ENCODE results near the gene HOXB6. TPM values are rescaled to one million over a fixed set of nuclear protein-coding genes. Genes with fewer than 3 reads are reported as not detected.

The HOXB6 gene
- total RNA-seq, 1 experiment from 2014 or later: 196 TPM

- TF ChIP-seq, protein P1, sequence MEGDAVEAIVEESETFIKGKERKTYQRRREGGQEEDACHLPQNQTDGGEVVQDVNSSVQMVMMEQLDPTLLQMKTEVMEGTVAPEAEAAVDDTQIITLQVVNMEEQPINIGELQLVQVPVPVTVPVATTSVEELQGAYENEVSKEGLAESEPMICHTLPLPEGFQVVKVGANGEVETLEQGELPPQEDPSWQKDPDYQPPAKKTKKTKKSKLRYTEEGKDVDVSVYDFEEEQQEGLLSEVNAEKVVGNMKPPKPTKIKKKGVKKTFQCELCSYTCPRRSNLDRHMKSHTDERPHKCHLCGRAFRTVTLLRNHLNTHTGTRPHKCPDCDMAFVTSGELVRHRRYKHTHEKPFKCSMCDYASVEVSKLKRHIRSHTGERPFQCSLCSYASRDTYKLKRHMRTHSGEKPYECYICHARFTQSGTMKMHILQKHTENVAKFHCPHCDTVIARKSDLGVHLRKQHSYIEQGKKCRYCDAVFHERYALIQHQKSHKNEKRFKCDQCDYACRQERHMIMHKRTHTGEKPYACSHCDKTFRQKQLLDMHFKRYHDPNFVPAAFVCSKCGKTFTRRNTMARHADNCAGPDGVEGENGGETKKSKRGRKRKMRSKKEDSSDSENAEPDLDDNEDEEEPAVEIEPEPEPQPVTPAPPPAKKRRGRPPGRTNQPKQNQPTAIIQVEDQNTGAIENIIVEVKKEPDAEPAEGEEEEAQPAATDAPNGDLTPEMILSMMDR (IDR thresholded peaks at IDR 0.05): no peak
Measured at GRCh38 chr17:48612854-48613691, 8.3 kb upstream of the HOXB6 start (continued).

DNA sequence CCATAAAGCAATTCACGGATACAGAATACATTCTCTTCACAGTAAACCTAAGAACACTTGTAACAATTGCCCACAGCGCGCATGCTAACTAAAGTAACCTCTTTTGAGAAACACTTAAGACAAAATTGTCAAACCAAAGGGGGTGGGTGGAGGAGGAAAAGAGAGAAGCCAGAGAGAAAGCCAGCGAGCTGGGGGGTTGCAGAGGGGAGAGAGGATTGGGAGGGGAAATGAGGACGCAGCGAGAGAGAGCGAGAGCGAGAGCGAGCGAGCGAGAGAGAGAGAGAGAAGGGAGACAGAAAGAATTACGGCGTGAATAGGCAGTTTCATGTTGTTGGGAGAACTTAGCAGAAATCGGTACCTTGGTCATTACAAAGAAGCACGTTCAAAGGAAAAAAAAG is 7.7 kb upstream of the HOXB6 start:
- in situ Hi-C loops (cut with HindIII; ENCODE audit: low pct_unique_long_range_greater_than_20kb, low sequenced_read_pairs): no loop called here
- Histone ChIP-seq H3K27ac (ENCODE audit: low read length) (peak overlapping the region; percentile 99), H3K4me1 (ENCODE audit: control insufficient read depth, insufficient read depth, low read length) (peaks cover 49% of the 10 kb centered on the region), H3K36me3 (ENCODE audit: control insufficient read depth, insufficient read depth, low read length) (peaks cover under 1% of the 10 kb centered on the region), H3K4me3 (ENCODE audit: low read depth in 2 of 2, low read length in 2 of 2) (peak overlapping the region; percentile 68 to 71), H3K9me3 (ENCODE audit: control insufficient read depth, insufficient read depth, low read depth, low read length) (no peaks in the 10 kb centered on the region), H3K27me3 (ENCODE audit: control insufficient read depth, insufficient read depth, low read length) (no peaks in the 10 kb centered on the region)
- no TSS peak for BruUV-seq (replicated peaks)
- ChIA-PET POLR2A (interaction anchor here (0.6 to 1.1 kb wide), 4 partner anchors 11 to 52 kb away, joined by 3 to 4 read pairs (median 4); no protein-coding TSS in a partner anchor), CTCF (interaction anchor here (0.6 to 1.3 kb wide), 2 partner anchors 19 to 33 kb away, joined by 3 to 5 read pairs; partner anchors contain the start of gene HOXB5)
- no peak for DNase-seq (ENCODE audit: low read depth, low spot score)
- TF ChIP-seq POLR2AphosphoS5 (IDR thresholded peaks at IDR 0.05; ENCODE audit: low read depth, low read length) (no peak), REST (IDR thresholded peaks at IDR 0.05; ENCODE audit: insufficient read depth in 1 of 2, low read depth in 2 of 2, low read length in 1 of 2) (no peak), SIN3A (IDR thresholded peaks at IDR 0.05; ENCODE audit: borderline replicate concordance, insufficient read depth, low read depth, low read length) (no peak; the same call in 1 of the 2 replicates), TCF7L2 (IDR thresholded peaks at IDR 0.05; ENCODE audit: low read depth, low read length) (no peak)
- TF ChIP-seq, protein P1 (IDR thresholded peaks at IDR 0.05): no peak
- ATAC-seq: no peak
- intact Hi-C loops (cut with micrococcal nuclease; ENCODE audit: unreplicated experiment): loop anchor here (10.0 kb wide), 1 partner anchor 588 kb away; no protein-coding TSS in a partner anchor
